ENCODE results near the gene CACNA1S. TPM values are rescaled to one million over a fixed set of nuclear protein-coding genes. Genes with fewer than 3 reads are reported as not detected.

CACNA1S gene
- total and polyA plus RNA-seq, 2 of the 4 experiments (the other 2 are of a cell fraction): not detected

DNA sequence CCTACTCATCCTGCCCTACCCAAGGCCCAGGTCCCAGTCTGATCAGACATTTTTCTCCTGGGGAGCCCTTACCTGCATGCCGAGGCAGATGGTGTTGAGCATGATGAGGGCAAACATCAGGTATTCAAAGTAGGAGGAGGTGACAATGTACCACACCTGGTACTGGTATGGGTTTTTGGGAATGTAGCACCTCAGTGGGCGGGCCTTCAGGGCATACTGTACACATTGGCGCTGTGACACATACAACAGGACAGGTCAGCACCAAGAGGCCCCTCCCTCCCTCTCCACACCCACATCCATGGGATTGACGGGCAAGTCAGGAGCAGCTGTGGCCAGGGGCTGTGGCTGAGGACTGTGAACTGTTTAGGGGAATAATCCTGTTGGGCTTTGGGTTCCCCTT is 51.6 kb downstream of the CACNA1S start:
- Histone ChIP-seq H3K79me1 (ENCODE audit: low read depth in 1 of 2, low read length in 2 of 2) (no peaks in the 10 kb centered on the region), H3K4me3 (ENCODE audit: insufficient read depth, low read depth, low read length) (no peak overlapping the region), H3K9me1 (ENCODE audit: insufficient read depth, low read length) (no peaks in the 10 kb centered on the region), H3K4me2 (ENCODE audit: low read depth, low read length) (no peak overlapping the region), H2BK20ac (ENCODE audit: low read depth, low read length) (no peak overlapping the region), H2BK15ac (ENCODE audit: low read depth, low read length) (no peak overlapping the region), H2BK5ac (ENCODE audit: low read depth, low read length, poor library complexity, severe bottlenecking) (no peak overlapping the region), H2BK120ac (ENCODE audit: low read depth, low read length) (no peak overlapping the region), H3K18ac (ENCODE audit: low read depth, low read length) (no peak overlapping the region), H3K23ac (ENCODE audit: low read depth, low read length) (no peak overlapping the region), H3K27me3 (ENCODE audit: control insufficient read depth, insufficient read depth, low read length) (peaks cover 66% of the 10 kb centered on the region), H4K91ac (ENCODE audit: insufficient read depth, low read depth, low read length) (no peak overlapping the region), H3K14ac (replicated peaks; ENCODE audit: low read depth, low read length) (no peak overlapping the region), H3K4me1 (ENCODE audit: control insufficient read depth, insufficient read depth, low read length) (no peaks in the 10 kb centered on the region), H4K8ac (ENCODE audit: low read depth in 2 of 2, low read length in 2 of 2) (no peak overlapping the region), H3K36me3 (ENCODE audit: control insufficient read depth, insufficient read depth, low read length) (no peaks in the 10 kb centered on the region), H3K27ac (ENCODE audit: insufficient read depth, low read length) (no peak overlapping the region), H3K9ac (ENCODE audit: low read depth, low read length) (no peak overlapping the region), H2AK9ac (replicated peaks; ENCODE audit: low read depth, low read length, poor library complexity) (no peak overlapping the region), H4K20me1 (ENCODE audit: insufficient read depth, low read length) (no peaks in the 10 kb centered on the region), H3K4ac (ENCODE audit: low read depth, low read length) (no peak overlapping the region), H3K9me3 (ENCODE audit: control insufficient read depth, insufficient read depth, low read length) (no peaks in the 10 kb centered on the region), H4K5ac (ENCODE audit: low read depth, low read length) (no peak overlapping the region), H3K56ac (ENCODE audit: extremely low read depth, insufficient read depth, low read length) (no peak overlapping the region), H2AFZ (replicated peaks; ENCODE audit: low read length, poor library complexity) (no peak overlapping the region), H2AK5ac (ENCODE audit: low read depth, low read length) (no peak overlapping the region)
- in situ Hi-C loops (cut with MboI; ENCODE audit: low sequenced_read_pairs) (no loop called here), dilution Hi-C loops (cut with HindIII; ENCODE audit: low sequenced_read_pairs, unreplicated experiment) (no loop called here), intact Hi-C loops (cut with micrococcal nuclease) (no loop called here)
- ATAC-seq (ENCODE audit: low read depth) (no peak), DNase-seq (no peak)
- ChIA-PET POLR2A (ENCODE audit: unreplicated experiment) (no interaction called here), CTCF (no interaction called here)
- WGBS, 2 experiments (ENCODE audit: extremely low coverage in 2 of 2, insufficient read length in 1 of 2): no CpG with 5 or more reads among the region's 4 CpGs
- BruUV-seq (replicated peaks): no TSS peak
- no peak for TF ChIP-seq RCOR1 (IDR thresholded peaks at IDR 0.05; ENCODE audit: insufficient replicate concordance, low read length)
- TF ChIP-seq BHLHE40 (IDR thresholded peaks at IDR 0.05; ENCODE audit: low read depth, low read length): no peak
- no peak for TF ChIP-seq MAZ (IDR thresholded peaks at IDR 0.05; ENCODE audit: borderline replicate concordance, low read depth, low read length)
- TF ChIP-seq MAFK (IDR thresholded peaks at IDR 0.05; ENCODE audit: low read depth, low read length): no peak
- TF ChIP-seq RAD21 (IDR thresholded peaks at IDR 0.05; ENCODE audit: low read length): no peak
- no peak for TF ChIP-seq USF2 (IDR thresholded peaks at IDR 0.05; ENCODE audit: low read depth, low read length)
- no peak for TF ChIP-seq CEBPB (IDR thresholded peaks at IDR 0.05; ENCODE audit: low read depth, low read length)

Measured in IMR-90 (cell line).